Fibroblast of skin of right quadriceps (primary cell): ENCODE results near the gene ADAM15.

Experiments used
- DNase-seq: peaks from one replicate; pipeline ENCODE4 v3.0.0-alpha.2; 2013

ADAM15 gene

DNA sequence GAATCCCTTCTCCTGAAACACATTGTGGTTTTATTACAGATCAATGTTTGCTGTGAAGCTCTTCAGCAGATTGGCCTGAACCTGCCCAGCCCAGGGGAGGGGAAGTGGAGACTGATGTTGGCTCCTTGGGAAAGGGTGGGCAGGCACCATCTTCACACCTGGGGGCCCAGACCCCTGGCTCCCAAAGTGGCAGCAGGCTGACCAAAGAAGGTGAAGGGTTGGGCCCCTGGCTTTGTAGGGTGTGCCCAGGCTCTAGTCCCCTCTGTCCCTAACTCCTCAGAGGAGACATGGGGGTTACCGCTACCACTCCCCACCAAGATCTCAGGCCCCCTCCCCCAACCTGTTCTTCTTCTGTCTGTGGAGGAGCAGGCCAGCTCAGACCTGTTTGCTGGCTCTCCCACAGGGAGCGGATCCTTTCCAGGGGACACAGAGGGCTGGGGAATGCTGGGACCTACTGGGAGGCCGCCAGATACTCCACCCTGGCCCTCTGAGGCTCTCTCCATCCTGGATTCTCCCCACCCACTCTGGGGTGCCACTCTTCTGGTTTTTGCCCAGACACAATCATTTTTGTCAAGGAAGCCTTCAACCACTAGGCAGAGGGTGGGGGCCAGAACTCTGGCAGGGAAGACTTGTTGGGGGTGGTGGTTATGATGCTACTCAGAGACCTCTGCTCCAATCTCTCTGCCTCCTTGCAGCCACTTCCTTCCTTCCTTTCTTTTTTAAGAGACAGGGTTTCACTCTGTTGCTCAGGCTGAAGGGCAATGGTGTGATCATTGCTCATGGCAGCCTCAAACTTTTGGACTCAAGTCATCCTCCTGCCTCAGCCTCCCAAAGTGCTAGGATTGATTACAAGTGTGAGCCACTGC, 22.5 kb downstream of the ADAM15 start:
- DNase-seq = no peak

DNA sequence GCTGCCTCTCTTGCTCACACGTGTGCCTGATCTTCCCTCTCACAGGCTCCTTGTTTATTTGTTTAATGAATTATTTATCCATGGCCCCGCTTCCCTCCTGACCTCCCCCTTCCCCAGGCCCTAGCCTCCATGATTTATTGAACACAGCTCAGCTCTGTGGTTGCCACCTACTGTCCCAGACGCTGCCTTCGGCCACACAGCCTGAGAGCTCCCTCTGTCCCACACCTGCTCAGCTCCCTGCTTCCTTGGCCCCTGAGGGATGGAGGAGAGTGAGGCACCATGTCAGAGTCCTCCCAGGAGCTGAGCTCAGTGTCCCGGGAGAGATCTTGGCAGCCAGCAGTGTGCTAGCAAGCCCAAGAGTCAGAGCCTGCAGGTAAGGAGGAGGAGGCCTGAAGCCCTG, 24.4 kb downstream of the ADAM15 start:
- no peak for DNase-seq

DNA sequence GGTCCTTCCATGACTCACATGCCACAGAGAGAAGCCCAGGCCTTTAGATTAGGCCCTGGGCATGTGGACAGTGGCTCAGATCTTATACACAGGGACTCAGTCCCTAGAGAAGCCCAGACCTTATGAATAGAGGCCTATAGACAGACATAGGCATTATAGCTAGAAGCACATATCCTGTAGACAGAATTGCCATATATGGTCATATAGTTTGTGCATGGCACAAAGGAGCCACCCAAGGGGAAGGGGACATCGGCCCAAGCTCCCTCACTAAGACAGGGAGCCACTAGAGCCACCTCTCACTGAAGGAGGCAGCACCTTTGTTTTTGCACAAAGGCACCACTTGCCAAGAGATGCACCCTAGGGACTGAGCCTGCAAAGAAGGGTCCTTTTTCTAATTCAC, 25.3 kb downstream of the ADAM15 start:
- DNase-seq = no peak

DNA sequence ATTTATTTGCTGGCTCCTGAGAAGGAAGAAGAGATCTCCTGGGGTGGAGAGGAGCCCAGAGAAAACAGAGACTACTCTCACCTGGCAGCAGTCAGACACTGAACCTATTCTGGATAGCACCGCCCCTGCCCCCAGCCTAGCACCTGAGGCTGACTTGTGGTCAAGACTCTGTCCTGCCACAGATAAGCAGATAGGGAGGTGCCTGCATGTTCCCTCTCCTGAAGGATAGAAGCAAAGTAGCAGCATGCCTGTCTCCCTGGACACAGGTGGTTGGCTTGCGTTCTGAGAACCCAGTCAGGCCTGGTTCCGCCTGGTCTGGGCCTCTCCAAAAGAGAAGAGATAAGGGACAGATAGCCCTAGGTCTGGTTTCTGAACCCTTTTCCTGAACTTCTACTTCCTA, 26.2 kb downstream of the ADAM15 start:
- DNase-seq = no peak

DNA sequence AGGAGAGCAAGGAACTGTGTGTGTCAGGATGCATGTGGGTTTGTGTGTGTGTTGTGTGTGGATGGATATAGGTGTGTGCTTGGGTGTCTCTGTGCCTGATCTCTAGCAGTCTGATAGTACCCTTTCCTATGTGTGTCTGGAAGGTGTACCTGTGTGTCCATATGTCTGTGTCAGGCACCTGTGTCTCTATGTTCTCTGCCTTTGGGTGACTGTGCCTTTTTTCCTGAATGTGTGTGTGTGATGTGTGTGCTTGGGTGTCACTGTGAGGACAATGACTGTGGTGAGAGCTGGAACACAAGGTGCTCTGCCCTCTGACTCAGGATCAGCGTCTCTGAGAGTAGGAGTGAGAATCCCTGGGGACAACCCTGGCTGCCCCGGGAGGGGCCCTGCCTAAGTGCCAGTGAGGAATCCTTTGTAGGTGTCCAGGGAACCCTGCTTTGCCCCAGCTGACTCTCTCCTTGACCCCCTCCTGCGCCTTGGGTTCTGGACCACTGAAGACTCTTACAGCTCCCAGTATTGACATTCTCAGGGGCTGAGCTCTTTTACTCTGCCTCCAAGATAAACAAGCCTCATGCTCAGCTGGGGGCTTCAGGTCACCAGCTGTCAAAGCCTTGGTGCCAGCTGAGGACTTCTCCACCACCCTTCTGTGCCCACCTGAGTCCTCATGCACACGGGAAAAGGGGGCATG, 26.8 kb downstream of the ADAM15 start:
- DNase-seq = no peak

DNA sequence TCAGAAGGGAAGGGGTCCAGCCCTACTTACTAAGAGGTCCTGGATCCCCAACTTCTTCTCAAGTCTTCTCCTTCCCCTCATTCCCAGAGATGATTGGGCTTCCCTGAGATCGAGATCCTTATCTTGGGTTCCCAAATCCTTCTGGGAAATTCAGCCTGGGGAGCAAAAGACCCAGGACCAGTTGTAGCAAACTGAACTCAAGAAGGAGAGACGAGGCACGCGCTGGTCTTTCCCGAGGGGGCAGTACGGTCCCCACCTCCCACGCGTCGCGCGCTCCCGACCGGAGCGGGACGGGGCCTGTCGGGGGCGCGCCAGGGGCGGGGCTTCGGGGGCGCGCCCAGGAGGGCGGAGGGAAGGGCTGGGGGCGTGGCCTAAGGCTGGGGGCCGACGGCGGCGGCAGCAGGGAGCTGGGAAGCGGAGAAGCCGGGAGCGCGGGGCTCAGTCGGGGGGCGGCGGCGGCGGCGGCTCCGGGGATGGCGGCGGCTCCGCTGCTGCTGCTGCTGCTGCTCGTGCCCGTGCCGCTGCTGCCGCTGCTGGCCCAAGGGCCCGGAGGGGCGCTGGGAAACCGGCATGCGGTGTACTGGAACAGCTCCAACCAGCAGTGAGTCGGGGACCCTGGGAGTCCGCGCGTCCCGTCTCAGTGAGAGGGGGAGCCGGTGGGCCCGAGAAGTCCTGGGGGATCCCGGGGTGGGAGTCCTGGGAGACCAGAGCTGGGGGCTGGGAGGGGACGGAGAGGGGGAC, 27.5 kb downstream of the ADAM15 start, which contains the start of gene EFNA3:
Gene EFNA3 (plus strand): TSS at position 369 of the 741 bp plus-strand sequence. CDS start 105 bp downstream, at position 474.
- DNase-seq = peak; percentile 40

DNA sequence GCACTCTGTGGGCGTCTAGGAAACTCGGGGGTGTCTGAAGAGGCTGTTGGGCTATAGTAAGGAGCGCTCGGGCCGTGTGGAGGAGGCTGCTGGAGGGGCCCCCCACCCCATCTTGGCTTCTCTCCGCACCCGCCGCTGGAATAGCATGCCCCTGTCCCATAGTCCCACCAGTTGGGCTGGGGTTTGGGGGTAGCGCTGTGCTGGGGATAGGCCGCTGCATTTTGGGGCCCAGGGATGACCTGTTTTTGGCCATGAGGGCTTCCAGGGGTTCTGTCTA, 28.0 kb downstream of the ADAM15 start:
- no peak for DNase-seq

DNA sequence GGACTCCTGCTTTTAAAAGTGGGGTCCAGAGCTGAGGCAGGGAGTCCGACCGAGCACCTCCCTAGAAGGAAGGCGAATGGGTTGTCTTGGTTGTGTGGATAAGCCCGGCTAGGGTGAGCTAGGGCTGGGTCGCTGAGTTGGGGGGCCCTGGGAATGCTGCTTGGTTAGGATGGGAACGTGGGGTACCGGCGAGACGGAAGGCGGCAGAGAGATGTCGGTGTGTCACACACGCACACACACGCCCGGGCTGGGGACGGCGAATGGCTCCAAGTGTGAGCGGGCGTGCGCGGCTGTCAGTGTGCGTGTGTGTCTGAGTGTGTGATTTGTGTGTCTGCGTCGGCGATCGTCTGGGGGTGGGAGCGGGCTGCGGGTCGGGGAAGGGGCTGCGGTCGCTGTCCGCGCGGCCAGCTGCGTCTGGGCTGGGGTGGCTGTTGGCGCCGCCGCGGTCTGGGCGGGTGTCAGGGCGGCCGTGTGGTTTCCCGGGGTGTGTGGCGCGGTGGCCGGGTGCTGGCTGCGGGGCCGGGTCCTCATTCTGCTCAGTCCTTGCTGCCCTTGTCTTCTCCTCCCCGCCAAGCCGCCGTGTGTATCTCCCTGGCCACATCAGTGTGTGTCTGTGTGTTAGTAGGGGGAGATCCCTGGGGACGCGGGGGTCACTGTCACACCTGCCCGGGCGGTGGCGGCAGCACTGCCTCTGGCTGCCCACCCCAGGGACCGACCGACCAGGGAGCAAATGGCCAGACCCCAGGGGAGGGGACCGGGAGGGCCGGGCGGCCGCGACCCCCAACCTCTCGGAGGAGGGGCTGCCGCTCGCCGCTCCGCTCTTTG, 28.6 kb downstream of the ADAM15 start:
- DNase-seq = no peak

- no peak for DNase-seq
These were observed 29.5 kb downstream of the ADAM15 start for GRCh38 chr1:155080312-155081228.

GRCh38 chr1:155081472-155082300, 30.6 kb downstream of the ADAM15 start:
- no peak for DNase-seq

DNA sequence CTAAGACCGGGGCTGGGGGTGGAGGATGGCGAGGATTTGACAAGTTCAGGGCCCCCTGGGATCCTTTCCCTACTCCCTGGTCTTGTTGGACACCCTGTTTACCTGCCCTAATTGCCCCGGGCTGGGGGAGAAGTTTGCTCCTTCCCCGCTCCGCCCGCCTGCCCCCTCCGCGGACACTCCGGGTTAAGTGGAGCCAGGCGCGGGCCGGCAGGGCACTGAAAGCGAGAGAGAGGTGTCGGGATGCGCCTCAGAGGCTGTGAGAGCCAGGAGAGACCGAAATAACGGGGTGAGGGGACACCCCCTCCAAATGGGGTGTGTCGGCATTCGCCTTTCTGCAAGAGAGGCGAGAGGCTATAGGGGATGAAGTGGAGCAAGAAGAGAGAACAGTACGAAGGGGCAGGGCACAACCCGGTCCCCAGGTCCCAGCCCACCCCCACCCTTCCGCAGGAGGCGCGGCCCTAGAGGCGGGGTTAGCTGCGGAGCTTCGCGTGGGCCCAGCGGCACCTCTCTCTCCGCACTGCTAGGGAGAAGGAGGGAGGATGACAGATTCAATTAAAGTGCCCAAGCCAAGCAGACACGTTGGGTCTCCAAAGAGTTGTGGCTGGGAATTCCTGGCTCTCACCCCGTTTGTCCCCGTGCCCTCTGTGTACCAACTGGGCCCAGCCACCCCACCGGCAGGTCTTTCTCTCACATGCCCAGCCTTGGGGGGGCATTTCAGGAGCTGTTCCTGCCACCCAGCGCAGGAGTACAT, 31.4 kb downstream of the ADAM15 start:
- no peak for DNase-seq

DNA sequence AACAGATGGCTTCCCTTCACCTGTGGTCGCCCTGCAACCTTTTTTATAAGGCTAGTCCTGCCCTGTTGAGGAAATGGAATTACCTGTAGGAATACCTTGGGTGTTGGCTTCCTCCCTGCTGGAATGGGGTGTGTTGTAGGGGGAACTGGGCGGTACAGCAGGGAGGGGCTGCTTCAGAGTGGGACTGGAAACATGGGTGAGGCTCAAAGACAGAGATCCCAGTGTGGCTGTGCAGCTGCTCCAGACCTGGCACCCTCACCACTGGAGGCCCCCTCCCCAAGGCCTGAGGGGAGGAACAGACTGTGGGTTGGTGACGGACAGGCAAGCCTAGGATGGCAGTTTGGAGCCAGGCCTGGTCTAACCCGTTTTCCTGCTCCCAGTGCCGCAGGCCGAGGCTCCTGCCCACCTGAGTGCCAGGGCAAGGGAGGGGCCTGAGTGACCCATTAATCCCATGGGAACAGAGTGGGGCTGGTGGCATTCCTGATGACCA, 32.0 kb downstream of the ADAM15 start:
- DNase-seq = no peak

- peak; percentile 34 for DNase-seq
These were observed 33.0 kb downstream of the ADAM15 start for GRCh38 chr1:155083865-155084721.

- peak; percentile 93 for DNase-seq
These were observed 33.8 kb downstream of the ADAM15 start for GRCh38 chr1:155084722-155085503.

DNA sequence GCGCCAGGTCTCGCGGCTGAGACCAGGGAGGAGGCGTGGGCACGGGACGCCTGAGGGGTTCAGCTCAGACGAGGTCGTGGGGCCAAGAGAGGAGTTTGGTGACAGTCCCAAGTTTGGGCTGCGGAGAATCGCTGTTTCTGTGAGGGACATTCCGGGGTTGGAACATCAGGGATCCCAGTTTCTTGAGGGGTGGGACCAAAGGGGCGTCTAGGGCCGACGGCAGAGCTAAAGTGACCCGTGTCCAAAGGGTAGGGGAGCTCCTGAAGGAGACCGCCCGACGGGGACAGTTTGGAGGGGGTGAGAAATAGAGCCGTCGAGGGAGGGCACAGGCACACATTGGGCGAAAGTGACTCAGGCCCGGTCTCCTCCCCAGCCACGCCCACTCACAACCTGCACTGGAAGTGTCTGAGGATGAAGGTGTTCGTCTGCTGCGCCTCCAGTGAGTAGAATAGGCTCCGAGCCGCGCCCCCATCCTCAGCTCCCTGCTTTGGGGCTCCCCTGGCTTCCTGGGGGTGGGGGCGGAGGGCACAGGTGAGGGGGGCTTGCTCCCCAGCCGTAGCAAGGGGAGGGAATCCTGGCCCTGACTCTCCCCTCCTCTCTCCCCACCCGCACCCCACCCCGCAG, 34.5 kb downstream of the ADAM15 start:
- DNase-seq = peak; percentile 26

GRCh38 chr1:155086128-155086741, 35.1 kb downstream of the ADAM15 start:
- DNase-seq = peak; percentile 42
